ENCODE data around the gene CAPSL. TPM values are rescaled to one million over a fixed set of nuclear protein-coding genes. Genes with fewer than 3 reads are reported as not detected.
"Not testable (repeated sequence)": the region's sequence is repeated elsewhere in the genome, so short reads cannot be mapped to it uniquely, and the experiment has no call there.

Gene CAPSL
- total RNA-seq, 1 donor, result not detected

- H3K4me1 ChIP-seq (ENCODE audit: insufficient read depth, low read length); H3K4me3 ChIP-seq (ENCODE audit: low read length); H3K9me3 ChIP-seq (ENCODE audit: low read depth, low read length); H3K27me3 ChIP-seq (ENCODE audit: insufficient read depth, low read length): not testable (repeated sequence)
Observed at GRCh38 chr5:35892799-35893198, 45.6 kb downstream of the CAPSL start.

GRCh38 chr5:35890021-35891020 is 48.1 kb downstream of the CAPSL start:
- H3K27me3 ChIP-seq (ENCODE audit: insufficient read depth, low read length), result no peaks in the 10 kb centered on the region
- no peaks in the 10 kb centered on the region for H3K4me1 ChIP-seq (ENCODE audit: insufficient read depth, low read length)
- no peak overlapping the region for H3K4me3 ChIP-seq (ENCODE audit: low read length)
- no peaks in the 10 kb centered on the region for H3K9me3 ChIP-seq (ENCODE audit: low read depth, low read length)

DNA sequence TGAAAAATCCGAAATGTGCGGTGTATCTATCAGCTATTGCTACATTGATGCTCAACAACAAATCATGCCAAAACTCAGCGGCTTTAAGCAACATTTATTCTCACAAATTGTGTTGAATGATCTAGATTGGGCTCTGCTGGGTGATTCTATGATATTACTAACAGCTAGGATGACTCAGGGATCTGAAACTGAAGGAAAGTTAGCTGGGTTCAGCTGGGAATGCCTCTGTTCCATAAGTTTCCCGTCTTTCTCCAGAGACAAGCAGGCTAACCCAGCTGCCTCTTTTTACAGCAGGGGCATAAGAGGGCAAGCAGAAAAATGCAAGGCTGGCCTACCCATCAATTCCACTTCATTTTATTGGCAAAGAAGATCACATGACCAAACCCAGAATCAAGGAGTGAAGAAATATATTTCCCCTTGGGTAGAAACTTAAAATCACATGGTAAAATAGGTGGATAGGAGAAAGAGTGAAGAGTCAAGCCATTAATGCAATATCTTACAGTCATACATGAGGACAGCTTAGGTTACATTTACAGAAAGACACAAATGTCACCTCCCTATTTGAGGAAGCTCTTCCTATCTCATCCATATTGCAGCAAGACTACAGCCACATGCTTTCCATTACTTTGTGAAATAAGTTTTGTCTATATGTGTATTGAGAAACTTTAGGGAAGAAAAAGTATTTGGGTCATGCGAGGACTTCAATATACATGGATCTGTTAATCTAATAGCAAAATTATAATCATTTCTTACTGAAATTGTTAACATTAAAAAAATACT is 50.9 kb downstream of the CAPSL start:
- Histone ChIP-seq H3K27me3 (ENCODE audit: insufficient read depth, low read length) (no peaks in the 10 kb centered on the region), H3K9me3 (ENCODE audit: low read depth, low read length) (no peaks in the 10 kb centered on the region)

DNA sequence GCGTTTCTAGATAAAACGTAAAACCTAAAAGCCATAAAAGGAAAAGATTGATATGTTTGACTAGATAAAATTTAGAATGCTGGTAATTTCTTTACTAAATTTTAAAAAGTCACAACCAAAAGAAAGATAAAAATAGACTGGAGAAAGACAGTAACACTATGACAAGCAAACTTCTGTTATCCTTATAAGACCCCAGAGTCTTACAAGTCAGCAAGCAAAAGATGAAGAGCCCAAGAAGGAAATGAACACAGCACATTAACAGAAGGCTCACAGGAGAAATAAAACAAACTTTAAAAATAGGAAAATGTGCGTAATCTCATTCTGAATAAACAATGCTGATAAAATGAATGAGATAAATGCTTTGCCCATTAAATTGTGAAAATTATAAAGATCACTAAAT is 52.0 kb downstream of the CAPSL start:
- Histone ChIP-seq H3K4me1 (ENCODE audit: insufficient read depth, low read length) (peaks cover 15% of the 10 kb centered on the region), H3K4me3 (ENCODE audit: low read length) (no peak overlapping the region), H3K9me3 (ENCODE audit: low read depth, low read length) (no peaks in the 10 kb centered on the region), H3K27me3 (ENCODE audit: insufficient read depth, low read length) (no peaks in the 10 kb centered on the region)

More for the DNA sequence above, 50.9 kb downstream of the CAPSL start:
- no peak overlapping the region for H3K4me3 ChIP-seq (ENCODE audit: low read length)
- H3K4me1 ChIP-seq (ENCODE audit: insufficient read depth, low read length), result peaks cover 15% of the 10 kb centered on the region

GRCh38 chr5:35884773-35885172 is 53.6 kb downstream of the CAPSL start:
- H3K27me3 ChIP-seq (ENCODE audit: insufficient read depth, low read length), result no peaks in the 10 kb centered on the region
- no peaks in the 10 kb centered on the region for H3K9me3 ChIP-seq (ENCODE audit: low read depth, low read length)
- no peak overlapping the region for H3K4me3 ChIP-seq (ENCODE audit: low read length)
- peaks cover 20% of the 10 kb centered on the region for H3K4me1 ChIP-seq (ENCODE audit: insufficient read depth, low read length)

- Histone ChIP-seq H3K4me1 (ENCODE audit: insufficient read depth, low read length) (peaks cover 24% of the 10 kb centered on the region), H3K9me3 (ENCODE audit: low read depth, low read length) (no peaks in the 10 kb centered on the region), H3K4me3 (ENCODE audit: low read length) (no peak overlapping the region), H3K27me3 (ENCODE audit: insufficient read depth, low read length) (no peaks in the 10 kb centered on the region)
Observed at GRCh38 chr5:35884191-35884769, 54.1 kb downstream of the CAPSL start.

DNA sequence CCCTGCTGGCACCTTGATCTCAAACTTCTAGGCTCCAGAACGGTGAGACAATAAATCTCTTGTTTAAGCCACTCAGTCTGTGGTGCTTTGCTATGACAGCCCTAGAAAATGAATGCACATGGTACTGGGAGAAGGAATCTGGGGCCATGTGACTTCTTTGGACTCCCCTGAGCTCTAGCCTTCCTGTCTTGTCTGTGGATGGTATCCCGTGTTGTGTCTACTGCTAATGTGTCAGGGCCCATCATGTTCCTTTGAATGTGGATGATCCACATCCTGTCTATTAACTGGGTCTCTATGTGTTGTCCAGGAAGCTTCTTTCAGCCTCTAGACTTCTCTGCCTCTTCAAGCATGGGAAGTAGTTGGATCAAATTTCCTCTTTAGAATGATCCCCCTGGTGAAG is 56.7 kb downstream of the CAPSL start:
- peaks cover 24% of the 10 kb centered on the region for H3K4me1 ChIP-seq (ENCODE audit: insufficient read depth, low read length)
- H3K9me3 ChIP-seq (ENCODE audit: low read depth, low read length), result no peaks in the 10 kb centered on the region
- no peak overlapping the region for H3K4me3 ChIP-seq (ENCODE audit: low read length)
- no peaks in the 10 kb centered on the region for H3K27me3 ChIP-seq (ENCODE audit: insufficient read depth, low read length)

DNA sequence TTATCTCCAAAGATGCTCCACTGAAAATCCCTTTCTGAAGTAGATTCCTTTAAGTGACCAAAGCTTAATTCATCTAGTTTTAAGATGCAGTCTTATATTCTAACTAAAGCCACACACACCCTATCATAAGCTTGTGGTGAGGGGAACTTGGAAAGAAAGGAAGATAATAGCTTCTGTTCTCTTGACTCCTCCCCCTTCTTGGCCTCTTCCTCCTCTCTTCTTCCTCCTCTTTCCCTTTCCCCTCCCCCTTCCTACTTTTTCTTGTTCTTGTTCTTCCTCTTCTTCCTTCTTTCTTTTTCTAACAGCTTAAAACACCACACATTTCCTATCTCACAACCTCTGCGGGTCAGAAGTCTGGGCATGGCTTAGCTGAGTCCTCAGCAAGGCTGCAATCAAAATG is 58.3 kb downstream of the CAPSL start:
- no peaks in the 10 kb centered on the region for H3K27me3 ChIP-seq (ENCODE audit: insufficient read depth, low read length)
- H3K4me1 ChIP-seq (ENCODE audit: insufficient read depth, low read length), result peaks cover 29% of the 10 kb centered on the region
- no peak overlapping the region for H3K4me3 ChIP-seq (ENCODE audit: low read length)
- H3K9me3 ChIP-seq (ENCODE audit: low read depth, low read length), result no peaks in the 10 kb centered on the region

- Histone ChIP-seq H3K9me3 (ENCODE audit: low read depth, low read length) (no peaks in the 10 kb centered on the region), H3K4me1 (ENCODE audit: insufficient read depth, low read length) (peaks cover 26% of the 10 kb centered on the region), H3K4me3 (ENCODE audit: low read length) (no peak overlapping the region), H3K27me3 (ENCODE audit: insufficient read depth, low read length) (no peaks in the 10 kb centered on the region)
Observed at GRCh38 chr5:35879649-35880048, 58.8 kb downstream of the CAPSL start.

- H3K4me1 ChIP-seq (ENCODE audit: insufficient read depth, low read length), result peaks cover 21% of the 10 kb centered on the region
- no peaks in the 10 kb centered on the region for H3K9me3 ChIP-seq (ENCODE audit: low read depth, low read length)
- no peak overlapping the region for H3K4me3 ChIP-seq (ENCODE audit: low read length)
- no peaks in the 10 kb centered on the region for H3K27me3 ChIP-seq (ENCODE audit: insufficient read depth, low read length)
Observed at GRCh38 chr5:35879096-35879495, 59.3 kb downstream of the CAPSL start.

DNA sequence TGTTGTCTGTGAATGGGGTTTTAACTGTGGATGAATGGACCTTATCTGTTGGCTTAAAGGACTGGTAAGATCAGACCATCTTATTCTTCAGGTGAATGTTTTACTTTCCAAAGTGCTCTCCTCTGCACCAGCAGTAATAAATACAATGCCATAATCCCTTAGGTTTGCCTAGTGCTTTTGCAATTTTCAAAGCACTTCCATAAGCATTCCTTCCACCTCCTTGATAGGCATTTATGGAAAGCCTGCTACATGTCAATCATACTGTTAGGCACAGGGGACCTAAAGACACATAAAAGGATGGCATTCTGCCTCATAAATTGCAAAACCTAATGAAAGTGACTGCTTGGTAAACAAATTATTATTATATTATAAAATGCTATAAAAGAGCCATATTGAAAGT is 60.3 kb downstream of the CAPSL start:
- peaks cover 14% of the 10 kb centered on the region for H3K4me1 ChIP-seq (ENCODE audit: insufficient read depth, low read length)
- H3K27me3 ChIP-seq (ENCODE audit: insufficient read depth, low read length), result no peaks in the 10 kb centered on the region
- no peaks in the 10 kb centered on the region for H3K9me3 ChIP-seq (ENCODE audit: low read depth, low read length)
- H3K4me3 ChIP-seq (ENCODE audit: low read length), result no peak overlapping the region

- Histone ChIP-seq H3K4me1 (ENCODE audit: insufficient read depth, low read length) (peaks cover 14% of the 10 kb centered on the region), H3K27me3 (ENCODE audit: insufficient read depth, low read length) (no peaks in the 10 kb centered on the region), H3K4me3 (ENCODE audit: low read length) (no peak overlapping the region), H3K9me3 (ENCODE audit: low read depth, low read length) (no peaks in the 10 kb centered on the region)
Observed at GRCh38 chr5:35877655-35878054, 60.8 kb downstream of the CAPSL start.

- Histone ChIP-seq H3K4me1 (ENCODE audit: insufficient read depth, low read length) (peaks cover 14% of the 10 kb centered on the region), H3K9me3 (ENCODE audit: low read depth, low read length) (no peaks in the 10 kb centered on the region), H3K4me3 (ENCODE audit: low read length) (no peak overlapping the region), H3K27me3 (ENCODE audit: insufficient read depth, low read length) (no peaks in the 10 kb centered on the region)
Observed at GRCh38 chr5:35876922-35877321, 61.5 kb downstream of the CAPSL start.

GRCh38 chr5:35876454-35876853 is 62.0 kb downstream of the CAPSL start:
- Histone ChIP-seq H3K4me1 (ENCODE audit: insufficient read depth, low read length) (peaks cover 14% of the 10 kb centered on the region), H3K4me3 (ENCODE audit: low read length) (no peak overlapping the region), H3K27me3 (ENCODE audit: insufficient read depth, low read length) (no peaks in the 10 kb centered on the region), H3K9me3 (ENCODE audit: low read depth, low read length) (no peaks in the 10 kb centered on the region)

- Histone ChIP-seq H3K4me3 (ENCODE audit: low read length) (no peak overlapping the region), H3K27me3 (ENCODE audit: insufficient read depth, low read length) (no peaks in the 10 kb centered on the region), H3K9me3 (ENCODE audit: low read depth, low read length) (no peaks in the 10 kb centered on the region), H3K4me1 (ENCODE audit: insufficient read depth, low read length) (peaks cover 13% of the 10 kb centered on the region)
Observed at GRCh38 chr5:35870605-35871004, 67.8 kb downstream of the CAPSL start.
